Measurements from ENCODE around the gene KY.

DNA sequence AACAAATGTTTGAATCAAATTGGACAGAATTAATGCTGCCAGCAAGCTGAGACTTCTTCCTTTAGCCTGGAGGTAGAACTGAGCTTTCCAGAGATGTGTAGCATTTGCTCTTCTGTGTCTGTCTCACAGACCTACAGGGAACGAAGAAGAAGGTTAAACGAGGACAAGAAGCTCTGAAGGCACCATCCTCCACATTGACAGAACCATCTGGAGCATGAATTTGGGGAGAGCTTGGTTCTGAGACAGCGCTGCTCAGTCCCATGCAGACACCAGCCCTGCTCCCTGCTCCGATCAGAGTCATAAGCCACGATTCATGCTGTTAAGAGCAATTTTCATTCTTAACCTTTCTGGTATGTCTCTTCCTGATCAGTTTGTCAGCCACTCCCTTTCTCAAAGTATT, 7.7 kb upstream of the KY start:
- TF ChIP-seq, protein P1, sequence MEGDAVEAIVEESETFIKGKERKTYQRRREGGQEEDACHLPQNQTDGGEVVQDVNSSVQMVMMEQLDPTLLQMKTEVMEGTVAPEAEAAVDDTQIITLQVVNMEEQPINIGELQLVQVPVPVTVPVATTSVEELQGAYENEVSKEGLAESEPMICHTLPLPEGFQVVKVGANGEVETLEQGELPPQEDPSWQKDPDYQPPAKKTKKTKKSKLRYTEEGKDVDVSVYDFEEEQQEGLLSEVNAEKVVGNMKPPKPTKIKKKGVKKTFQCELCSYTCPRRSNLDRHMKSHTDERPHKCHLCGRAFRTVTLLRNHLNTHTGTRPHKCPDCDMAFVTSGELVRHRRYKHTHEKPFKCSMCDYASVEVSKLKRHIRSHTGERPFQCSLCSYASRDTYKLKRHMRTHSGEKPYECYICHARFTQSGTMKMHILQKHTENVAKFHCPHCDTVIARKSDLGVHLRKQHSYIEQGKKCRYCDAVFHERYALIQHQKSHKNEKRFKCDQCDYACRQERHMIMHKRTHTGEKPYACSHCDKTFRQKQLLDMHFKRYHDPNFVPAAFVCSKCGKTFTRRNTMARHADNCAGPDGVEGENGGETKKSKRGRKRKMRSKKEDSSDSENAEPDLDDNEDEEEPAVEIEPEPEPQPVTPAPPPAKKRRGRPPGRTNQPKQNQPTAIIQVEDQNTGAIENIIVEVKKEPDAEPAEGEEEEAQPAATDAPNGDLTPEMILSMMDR (conservative IDR thresholded peaks at IDR 0.05) = no peak
- no peak for TF ChIP-seq ZFX (IDR thresholded peaks at IDR 0.05)
